Measurements from ENCODE around the gene AIM2. TPM values are rescaled to one million over a fixed set of nuclear protein-coding genes. Genes with fewer than 3 reads are reported as not detected.

Gene AIM2
- polyA plus RNA-seq, 2 of the 4 experiments (the other 2 are of a cell fraction) = not detected

DNA sequence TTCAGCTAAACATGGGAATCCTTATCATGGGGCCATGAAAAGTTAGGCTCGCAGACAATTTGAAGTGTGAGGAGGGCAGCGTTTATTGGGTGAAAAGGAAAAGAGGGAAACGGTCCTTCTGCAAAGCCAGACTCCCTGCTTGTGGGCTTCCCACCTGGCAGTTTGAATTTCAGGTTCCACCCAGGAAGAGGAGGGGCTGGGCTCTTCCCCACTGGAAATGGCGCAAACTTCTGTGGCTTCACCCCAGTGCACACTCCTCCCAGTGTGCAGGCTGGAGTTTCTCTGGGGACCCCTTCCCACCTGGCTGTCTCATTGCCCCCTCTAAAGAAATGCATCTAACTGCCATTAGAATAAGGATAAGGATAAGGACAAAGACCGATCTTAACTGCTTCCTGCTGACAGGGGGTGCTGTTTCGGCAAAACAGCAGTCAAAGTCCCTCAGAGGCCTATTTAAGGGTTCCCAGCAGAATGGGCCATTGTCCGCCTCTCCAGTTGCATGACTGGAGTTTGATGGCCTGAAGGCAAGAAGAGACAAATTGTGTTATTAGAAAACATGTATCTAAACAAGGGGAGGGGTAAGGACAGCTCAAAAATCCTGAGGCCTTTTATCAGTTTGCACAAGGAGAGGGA, 20.4 kb downstream of the AIM2 start (continued):
- no peak for TF ChIP-seq RAD21 (conservative IDR thresholded peaks at IDR 0.05 in 1 of 2, IDR thresholded peaks at IDR 0.05 in 1 of 2)
- TF ChIP-seq TP53 (CRISPR knock-in tag; IDR thresholded peaks at IDR 0.05) = no peak
- TF ChIP-seq EHMT2 (IDR thresholded peaks at IDR 0.05; ENCODE audit: low read depth) = no peak
- no peak for TF ChIP-seq CBX2 (IDR thresholded peaks at IDR 0.05; ENCODE audit: borderline replicate concordance, low read depth)
- no peak for TF ChIP-seq KDM5A (IDR thresholded peaks at IDR 0.05)
- TF ChIP-seq HOXB13 (CRISPR knock-in tag; IDR thresholded peaks at IDR 0.05; ENCODE audit: low read depth) = no peak
- TF ChIP-seq CEBPB (IDR thresholded peaks at IDR 0.05) = no peak
- no peak for TF ChIP-seq EHF (CRISPR knock-in tag; IDR thresholded peaks at IDR 0.05)
- no peak for TF ChIP-seq FOSB (CRISPR knock-in tag; IDR thresholded peaks at IDR 0.05)
- TF ChIP-seq NFE2L2 (conservative IDR thresholded peaks at IDR 0.05; ENCODE audit: low read length) = no peak
- TF ChIP-seq, protein P1, sequence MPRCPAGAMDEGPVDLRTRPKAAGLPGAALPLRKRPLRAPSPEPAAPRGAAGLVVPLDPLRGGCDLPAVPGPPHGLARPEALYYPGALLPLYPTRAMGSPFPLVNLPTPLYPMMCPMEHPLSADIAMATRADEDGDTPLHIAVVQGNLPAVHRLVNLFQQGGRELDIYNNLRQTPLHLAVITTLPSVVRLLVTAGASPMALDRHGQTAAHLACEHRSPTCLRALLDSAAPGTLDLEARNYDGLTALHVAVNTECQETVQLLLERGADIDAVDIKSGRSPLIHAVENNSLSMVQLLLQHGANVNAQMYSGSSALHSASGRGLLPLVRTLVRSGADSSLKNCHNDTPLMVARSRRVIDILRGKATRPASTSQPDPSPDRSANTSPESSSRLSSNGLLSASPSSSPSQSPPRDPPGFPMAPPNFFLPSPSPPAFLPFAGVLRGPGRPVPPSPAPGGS (IDR thresholded peaks at IDR 0.05) = no peak

DNA sequence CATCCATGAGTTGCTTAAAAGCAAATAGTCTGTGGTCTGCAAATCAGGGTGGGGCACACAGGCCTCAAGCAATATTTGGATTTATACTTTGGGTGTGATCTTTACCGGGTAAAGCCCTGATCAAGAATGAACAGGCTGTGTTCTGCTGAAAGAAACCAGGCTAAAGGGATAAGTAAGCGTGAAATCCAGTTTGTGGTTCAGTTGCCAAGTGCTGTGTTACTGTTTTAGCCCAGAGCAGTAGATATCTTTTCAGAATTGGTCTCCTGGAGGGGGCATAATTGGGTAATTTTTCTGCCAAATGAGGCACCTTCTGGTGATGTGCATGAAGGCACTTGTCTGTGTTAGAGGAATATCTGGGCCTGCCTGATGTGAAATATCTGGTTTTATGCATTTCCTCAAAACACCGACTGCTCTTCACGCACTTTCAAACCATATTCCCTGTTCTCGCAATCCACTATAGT, 21.4 kb downstream of the AIM2 start:
- ChIA-PET POLR2A (no interaction called here), CTCF (interaction anchor here (0.9 kb wide), 1 partner anchor 17 kb away, joined by 6 read pairs; no protein-coding TSS in a partner anchor)
- WGBS (ENCODE audit: missing lambda C conversion rate) = 58% methylated on average over 5 of the region's 5 CpGs
- H3K4me1 ChIP-seq = no peaks in the 10 kb centered on the region
- H3K9me3 ChIP-seq = no peaks in the 10 kb centered on the region
- DNase-seq (ENCODE audit: low read depth in 1 of 2, low spot score in 1 of 2) (no peak), ATAC-seq (no peak), FAIRE-seq (no peak)
- no peak overlapping the region for H3K4me3 ChIP-seq
- no peak overlapping the region for H3K4me2 ChIP-seq
- no peak for TF ChIP-seq BHLHE40 (IDR thresholded peaks at IDR 0.05; ENCODE audit: low read depth, low read length)
- TF ChIP-seq NR3C1 (IDR thresholded peaks at IDR 0.05) = no peak
- H3K27ac ChIP-seq = no peak overlapping the region

DNA sequence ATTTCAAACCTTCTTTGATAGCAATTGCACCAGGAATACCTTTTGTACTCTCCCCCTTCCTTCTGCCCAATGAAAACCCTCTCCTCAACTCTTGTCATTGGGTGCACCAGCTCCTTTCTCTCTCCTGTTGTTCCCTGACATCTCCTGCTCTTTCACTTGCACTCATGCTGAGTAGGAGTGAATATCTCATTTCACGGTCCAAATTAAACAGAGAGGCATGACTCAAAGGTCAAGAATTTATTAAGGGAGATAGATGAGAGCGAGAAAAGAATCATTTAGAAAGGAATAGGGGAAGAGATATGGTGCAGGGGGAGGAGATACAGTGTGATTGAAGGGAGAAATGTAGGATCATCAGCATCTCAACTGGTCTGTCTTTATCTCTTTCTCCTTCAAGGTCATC, 22.1 kb downstream of the AIM2 start:
- WGBS (ENCODE audit: missing lambda C conversion rate) = 7% methylated on average over 2 of the region's 2 CpGs
- ChIA-PET POLR2A (no interaction called here), CTCF (no interaction called here)
- FAIRE-seq (no peak), DNase-seq (ENCODE audit: low read depth in 1 of 2, low spot score in 1 of 2) (no peak), ATAC-seq (no peak)
- TF ChIP-seq ZC3H11A (IDR thresholded peaks at IDR 0.05) (no peak), TFCP2L1 (CRISPR knock-in tag; IDR thresholded peaks at IDR 0.05) (no peak), CHD4 (IDR thresholded peaks at IDR 0.05; ENCODE audit: borderline replicate concordance) (no peak), EP300 (IDR thresholded peaks at IDR 0.05) (no peak), KDM5A (IDR thresholded peaks at IDR 0.05) (no peak), CBX2 (IDR thresholded peaks at IDR 0.05; ENCODE audit: borderline replicate concordance, low read depth) (no peak), RFX5 (IDR thresholded peaks at IDR 0.05) (no peak), JUNB (IDR thresholded peaks at IDR 0.05) (no peak), HOXB5 (CRISPR knock-in tag; IDR thresholded peaks at IDR 0.05) (no peak), NR3C1 (IDR thresholded peaks at IDR 0.05) (no peak)
- TF ChIP-seq, protein P2, sequence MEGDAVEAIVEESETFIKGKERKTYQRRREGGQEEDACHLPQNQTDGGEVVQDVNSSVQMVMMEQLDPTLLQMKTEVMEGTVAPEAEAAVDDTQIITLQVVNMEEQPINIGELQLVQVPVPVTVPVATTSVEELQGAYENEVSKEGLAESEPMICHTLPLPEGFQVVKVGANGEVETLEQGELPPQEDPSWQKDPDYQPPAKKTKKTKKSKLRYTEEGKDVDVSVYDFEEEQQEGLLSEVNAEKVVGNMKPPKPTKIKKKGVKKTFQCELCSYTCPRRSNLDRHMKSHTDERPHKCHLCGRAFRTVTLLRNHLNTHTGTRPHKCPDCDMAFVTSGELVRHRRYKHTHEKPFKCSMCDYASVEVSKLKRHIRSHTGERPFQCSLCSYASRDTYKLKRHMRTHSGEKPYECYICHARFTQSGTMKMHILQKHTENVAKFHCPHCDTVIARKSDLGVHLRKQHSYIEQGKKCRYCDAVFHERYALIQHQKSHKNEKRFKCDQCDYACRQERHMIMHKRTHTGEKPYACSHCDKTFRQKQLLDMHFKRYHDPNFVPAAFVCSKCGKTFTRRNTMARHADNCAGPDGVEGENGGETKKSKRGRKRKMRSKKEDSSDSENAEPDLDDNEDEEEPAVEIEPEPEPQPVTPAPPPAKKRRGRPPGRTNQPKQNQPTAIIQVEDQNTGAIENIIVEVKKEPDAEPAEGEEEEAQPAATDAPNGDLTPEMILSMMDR (IDR thresholded peaks at IDR 0.05) = no peak
- TF ChIP-seq, protein P3, sequence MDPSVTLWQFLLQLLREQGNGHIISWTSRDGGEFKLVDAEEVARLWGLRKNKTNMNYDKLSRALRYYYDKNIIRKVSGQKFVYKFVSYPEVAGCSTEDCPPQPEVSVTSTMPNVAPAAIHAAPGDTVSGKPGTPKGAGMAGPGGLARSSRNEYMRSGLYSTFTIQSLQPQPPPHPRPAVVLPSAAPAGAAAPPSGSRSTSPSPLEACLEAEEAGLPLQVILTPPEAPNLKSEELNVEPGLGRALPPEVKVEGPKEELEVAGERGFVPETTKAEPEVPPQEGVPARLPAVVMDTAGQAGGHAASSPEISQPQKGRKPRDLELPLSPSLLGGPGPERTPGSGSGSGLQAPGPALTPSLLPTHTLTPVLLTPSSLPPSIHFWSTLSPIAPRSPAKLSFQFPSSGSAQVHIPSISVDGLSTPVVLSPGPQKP (IDR thresholded peaks at IDR 0.05; ENCODE audit: low read depth, low read length) = no peak
- TF ChIP-seq, protein P4, sequence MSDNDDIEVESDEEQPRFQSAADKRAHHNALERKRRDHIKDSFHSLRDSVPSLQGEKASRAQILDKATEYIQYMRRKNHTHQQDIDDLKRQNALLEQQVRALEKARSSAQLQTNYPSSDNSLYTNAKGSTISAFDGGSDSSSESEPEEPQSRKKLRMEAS (IDR thresholded peaks at IDR 0.05) = no peak
- H3K4me3 ChIP-seq = no peak overlapping the region
- H3K4me1 ChIP-seq = no peaks in the 10 kb centered on the region
- no peaks in the 10 kb centered on the region for H3K9me3 ChIP-seq
- no peak overlapping the region for H3K4me2 ChIP-seq
- no peak overlapping the region for H3K27ac ChIP-seq

All from A549 (cell line).